Left lung (tissue), 10 donors: ENCODE measurements around the gene TRIM36. TPM values are rescaled to one million over a fixed set of nuclear protein-coding genes. Genes with fewer than 3 reads are reported as not detected.

Experiments used
- ATAC-seq: fragments of 200-7000 bp; cut with Tn5 transposase; one replicate; pipeline ENCODE4 v1.9.1; 2020; ENCODE audit warnings: moderate library complexity
- DNase-seq, 4 donors: peaks; one replicate each; pipeline ENCODE4 v3.0.0-alpha.2; 2013 to 2020
- H3K27ac ChIP-seq, 2 donors: fragments of 200-600 bp; sonication (generic) in 1 of 2; one replicate each; pipeline versions ENCODE4 v1.5.0 to v1.8.0; 2020 to 2021
- H3K27me3 ChIP-seq, 2 donors: fragments of 200-600 bp; sonication (generic) in 1 of 2; one replicate each; pipeline versions ENCODE4 v1.5.0 to v1.8.0; 2020 to 2021
- H3K36me3 ChIP-seq, 2 donors: fragments of 200-600 bp; sonication (generic) in 1 of 2; one replicate each; pipeline versions ENCODE4 v1.5.0 to v1.8.0; 2020 to 2021
- H3K4me1 ChIP-seq, 2 donors: fragments of 200-600 bp; one replicate each; pipeline ENCODE4 v1.8.0; 2021
- H3K4me3 ChIP-seq, 2 donors: fragments of 200-600 bp; sonication (generic) in 1 of 2; one replicate each; pipeline versions ENCODE4 v1.5.0 to v1.8.0; 2020 to 2021; ENCODE audit warnings: mild to moderate bottlenecking in 1 of 2
- H3K9me3 ChIP-seq, 2 donors: fragments of 200-600 bp; sonication (generic) in 1 of 2; one replicate each; pipeline versions ENCODE4 v1.5.0 to v1.8.0; 2020 to 2021
- CTCF ChIP-seq, 2 donors: fragments of 200-600 bp; sonication (generic) in 1 of 2; IDR thresholded peaks; one replicate each; pipeline versions ENCODE4 v1.5.0 to v1.8.0; 2021; ENCODE audit warnings: antibody characterized with exemption in 2 of 2
- intact Hi-C, 2 donors: fragments of 100-400 bp; cut with DNase I; formaldehyde crosslinking; loops; one replicate each; pipeline versions ENCODE4 v1.11.2 to v1.14.2; 2022
- polyA plus RNA-seq, 6 donors: library from polyadenylated mRNA; unstranded; fragments of 120-200 nt; gene quantifications; one replicate each; pipeline ENCODE4 v1.2.1, GENCODE V29; 2013; ENCODE audit not compliant: insufficient read length in 6 of 6
- total RNA-seq, 2 donors: library from RNA; stranded (reverse); fragmentation: NEBNext Ultra II Directional; extraction: Animal tissue kit (Norgen Biotek cat#: 25700); gene quantifications; one replicate each; pipeline ENCODE4 v1.2.1, GENCODE V29; 2021
- donor health status: DM: no; HTN: yes; CAD: no.
- donor health status: DM: no; HTN: no; CAD: no.

The TRIM36 gene
- total and polyA plus RNA-seq, 8 donors: 0.98 to 6.9 (median 1.5) TPM

DNA sequence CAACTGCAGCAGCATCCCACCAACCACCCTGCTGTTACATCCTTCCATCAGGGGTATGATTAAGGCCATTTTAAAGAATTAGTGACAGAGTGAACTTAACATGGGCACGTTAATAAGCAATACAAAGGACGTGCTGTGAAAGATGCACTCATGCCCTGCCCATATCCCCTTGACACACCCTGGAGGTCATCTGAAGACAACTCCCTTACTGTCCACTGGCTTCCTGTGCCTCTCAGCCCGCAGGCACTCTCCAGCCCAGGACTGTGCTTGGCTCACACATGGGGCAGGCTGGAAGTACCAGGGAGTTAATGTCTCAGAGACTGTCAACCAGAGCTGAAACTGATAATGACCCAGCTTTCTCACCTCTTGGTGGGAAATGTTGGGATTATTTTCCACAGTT, 81.8 kb downstream of the TRIM36 start:
- no peak for DNase-seq
- Histone ChIP-seq H3K4me1 (no peaks in the 10 kb centered on the region), H3K9me3 (no peaks in the 10 kb centered on the region), H3K27me3 (peaks cover 0 to 27% of the 10 kb centered on the region in 2 donors), H3K27ac (no peak overlapping the region), H3K36me3 (no peaks in the 10 kb centered on the region), H3K4me3 (no peak overlapping the region)
- no peak for TF ChIP-seq CTCF (IDR thresholded peaks at IDR 0.05)
- ATAC-seq: no peak
- intact Hi-C loops: no loop called here

DNA sequence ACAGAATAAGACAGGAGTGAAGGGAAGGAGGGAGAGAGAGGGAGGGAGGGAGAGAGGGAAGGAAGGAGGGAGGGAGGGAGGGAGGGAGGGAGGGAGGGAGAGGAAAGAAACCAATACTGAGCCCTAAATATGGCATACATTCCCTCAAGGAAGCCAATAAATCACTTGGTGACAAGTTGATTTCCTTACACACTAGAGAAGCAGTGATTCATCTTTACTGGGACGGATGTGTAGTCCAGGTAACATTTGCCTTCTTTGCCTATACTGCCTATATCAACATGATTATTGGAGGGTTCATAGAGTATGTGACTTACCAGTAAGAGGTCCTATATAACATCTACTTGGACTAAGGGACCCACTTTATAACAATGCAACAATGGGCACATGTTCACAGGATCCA, 83.2 kb downstream of the TRIM36 start:
- no peaks in the 10 kb centered on the region for H3K4me1 ChIP-seq
- ATAC-seq (no peak), DNase-seq (no peak)
- no peak for TF ChIP-seq CTCF (IDR thresholded peaks at IDR 0.05)
- H3K9me3 ChIP-seq: no peaks in the 10 kb centered on the region
- intact Hi-C loops: no loop called here
- H3K4me3 ChIP-seq: no peak overlapping the region
- no peak overlapping the region for H3K27ac ChIP-seq
- no peaks in the 10 kb centered on the region for H3K36me3 ChIP-seq
- H3K27me3 ChIP-seq: peaks cover 0 to 27% of the 10 kb centered on the region in 2 donors

DNA sequence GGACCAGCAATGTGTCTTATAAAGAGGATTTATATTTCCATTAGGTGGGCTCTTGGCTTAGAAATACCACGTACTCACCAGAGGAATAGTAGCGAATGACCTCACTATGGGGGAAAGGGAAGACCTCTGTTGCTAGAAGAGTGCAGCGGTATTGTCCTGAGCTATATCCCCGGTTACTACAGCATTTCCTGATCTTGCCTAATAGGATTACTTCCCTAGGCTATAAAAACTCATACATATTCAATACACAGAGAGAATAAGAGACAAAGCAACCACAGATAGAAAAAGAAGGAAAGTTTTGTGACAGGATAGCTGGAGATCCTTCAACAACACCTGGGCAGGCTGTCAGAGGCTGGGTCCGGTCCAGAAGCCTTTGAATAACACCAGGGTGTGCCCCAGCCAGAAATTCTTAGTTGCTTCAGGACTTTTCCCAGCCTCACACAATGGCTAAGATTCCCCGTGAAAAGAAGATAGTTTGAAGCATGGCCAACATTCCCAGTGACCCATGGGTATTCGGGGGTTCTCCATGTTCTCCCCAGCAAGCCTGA, 85.4 kb downstream of the TRIM36 start:
- DNase-seq: no peak
- H3K36me3 ChIP-seq: no peaks in the 10 kb centered on the region
- no peak for ATAC-seq
- H3K9me3 ChIP-seq: no peaks in the 10 kb centered on the region
- no peaks in the 10 kb centered on the region for H3K4me1 ChIP-seq
- no peak overlapping the region for H3K27ac ChIP-seq
- peaks cover 0 to 14% of the 10 kb centered on the region in 2 donors for H3K27me3 ChIP-seq
- no peak overlapping the region for H3K4me3 ChIP-seq
- TF ChIP-seq CTCF (IDR thresholded peaks at IDR 0.05): no peak
- intact Hi-C loops: no loop called here

DNA sequence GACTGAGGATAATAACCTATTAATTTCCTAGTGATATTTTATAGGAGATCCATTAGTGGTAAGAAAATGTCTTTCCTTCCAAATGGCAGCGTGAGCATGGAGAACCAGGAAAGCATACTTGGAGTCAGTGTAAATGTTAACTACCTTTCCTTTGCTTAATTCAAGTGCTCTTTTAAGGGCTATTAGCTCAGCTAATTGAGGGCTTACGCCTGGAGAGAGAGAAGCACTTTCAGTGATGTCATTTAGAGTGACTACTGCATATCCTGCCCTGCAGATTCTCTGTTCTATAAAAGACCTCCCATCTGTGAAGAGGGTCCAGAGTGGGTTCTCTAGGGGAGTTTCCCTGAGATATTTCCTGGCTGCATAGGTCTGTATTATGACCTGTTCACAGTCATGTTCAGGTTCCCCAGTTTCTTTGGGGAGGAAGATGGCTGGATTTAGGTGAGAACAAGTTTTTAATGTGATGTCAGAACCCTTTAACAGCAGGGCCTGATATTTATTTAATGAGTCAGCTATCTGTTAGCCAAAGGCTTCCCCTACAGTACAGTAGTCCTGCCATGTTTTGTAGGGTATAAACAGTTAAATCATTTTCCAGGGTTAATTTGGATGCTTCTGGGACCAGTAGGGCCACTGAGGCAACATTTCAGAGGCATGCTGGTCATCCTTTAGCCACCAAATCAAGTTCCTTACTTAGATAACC, 89.6 kb downstream of the TRIM36 start:
- ATAC-seq: peak; percentile 93
- H3K9me3 ChIP-seq: no peaks in the 10 kb centered on the region
- intact Hi-C loops: no loop called here
- no peak for TF ChIP-seq CTCF (IDR thresholded peaks at IDR 0.05)
- DNase-seq: no peak
- H3K4me1 ChIP-seq: no peaks in the 10 kb centered on the region
- H3K36me3 ChIP-seq: no peaks in the 10 kb centered on the region
- no peaks in the 10 kb centered on the region for H3K27me3 ChIP-seq
- H3K27ac ChIP-seq: no peak overlapping the region
- no peak overlapping the region for H3K4me3 ChIP-seq

Other genes starting within 250 kb of the TRIM36 start
- gene PGGT1B, start 93.0 kb upstream of the TRIM36 start, total RNA-seq: 10 to 100 TPM; 42.7 to 46.5 TPM
- gene PGGT1B, start 93.0 kb upstream of the TRIM36 start, polyA plus RNA-seq: 10 to 100 TPM; 27.7 to 38.1 (median 34.9) TPM
- 1 to 10 TPM; 6.0 to 6.6 TPM for gene CCDC112, start 126.7 kb upstream of the TRIM36 start, total RNA-seq
- gene CCDC112, start 126.7 kb upstream of the TRIM36 start, polyA plus RNA-seq: 10 to 100 TPM; 14.4 to 22.0 (median 16.7) TPM